HEK293 (cell line): Measurements from ENCODE around the gene SEMA4B.

ENCODE experiments used
- CTCF ChIA-PET: fragments of 350-600 bp; formaldehyde crosslinking; extraction: SDS; loops from one replicate; lab custom pipeline; 2021; ENCODE audit warnings: antibody characterized with exemption; lab: Yijun Ruan, JAX
- POLR2A ChIA-PET: fragments of 300-600 bp; formaldehyde crosslinking; extraction: SDS; loops from one replicate; lab custom pipeline; 2020; ENCODE audit warnings: antibody characterized with exemption, inconsistent platforms; lab: Yijun Ruan, JAX
- H3K27ac ChIP-seq: fragments of 200-500 bp; sonication (Bioruptor generic); 2 replicates; pipeline ENCODE4 v1.5.1; 2014; ENCODE audit warnings: low read depth, low read length, control low read depth, inconsistent platforms; ENCODE audit errors: extremely low read depth
- H3K36me3 ChIP-seq, 2 experiments: fragments of 200-500 bp in 1 of 2; sonication (Bioruptor generic) in 1 of 2; 1 replicate in 1 of 2; 2 replicates in 1 of 2; pipeline ENCODE4 v1.5.1; 2014 to 2017; ENCODE audit warnings: inconsistent platforms in 2 of 2, low read length in 2 of 2; ENCODE audit not compliant: control insufficient read depth in 2 of 2, insufficient read depth in 1 of 2
- H3K4me1 ChIP-seq: fragments of 200-500 bp; sonication (Bioruptor generic); 2 replicates; pipeline ENCODE4 v1.5.1; 2014; ENCODE audit warnings: mild to moderate bottlenecking, low read length, inconsistent platforms; ENCODE audit not compliant: control insufficient read depth, insufficient read depth
- H3K4me3 ChIP-seq: 2 replicates; pipeline ENCODE4 v1.5.1; 2011; ENCODE audit warnings: low read depth, mild to moderate bottlenecking, control low read depth, low read length, moderate library complexity
- H3K9me3 ChIP-seq: fragments of 200-500 bp; sonication (Bioruptor generic); 2 replicates; pipeline ENCODE4 v1.5.1; 2014; ENCODE audit warnings: low read depth, low read length, inconsistent platforms; ENCODE audit not compliant: control insufficient read depth, insufficient read depth
- FEZF1 ChIP-seq: fragments of 450-650 bp; formaldehyde crosslinking; IDR thresholded peaks from 2 replicates; pipeline ENCODE4 v1.5.1; 2016; ENCODE audit warnings: missing biosample characterization, missing genetic modification characterization
- KLF1 ChIP-seq: fragments of 450-650 bp; formaldehyde crosslinking; IDR thresholded peaks from 2 replicates; pipeline ENCODE4 v1.5.1; 2016; ENCODE audit warnings: missing biosample characterization, missing genetic modification characterization
- SALL2 ChIP-seq: fragments of 450-650 bp; formaldehyde crosslinking; IDR thresholded peaks from 2 replicates; pipeline ENCODE4 v1.5.0; 2017; ENCODE audit warnings: missing biosample characterization, mild to moderate bottlenecking, missing genetic modification characterization, borderline replicate concordance
- ZIC2 ChIP-seq: fragments of 450-650 bp; formaldehyde crosslinking; IDR thresholded peaks from 2 replicates; pipeline ENCODE4 v1.5.1; 2016; ENCODE audit warnings: missing biosample characterization, missing genetic modification characterization
- ZNF10 ChIP-seq: fragments of 450-650 bp; formaldehyde crosslinking; IDR thresholded peaks from 2 replicates; pipeline ENCODE4 v1.5.1; 2017; ENCODE audit warnings: missing biosample characterization, missing genetic modification characterization
- ZNF391 ChIP-seq: fragments of 450-650 bp; formaldehyde crosslinking; IDR thresholded peaks from 2 replicates; pipeline ENCODE4 v1.5.1; 2016; ENCODE audit warnings: low read depth, missing biosample characterization, missing genetic modification characterization, borderline replicate concordance
- ZNF48 ChIP-seq: fragments of 450-650 bp; formaldehyde crosslinking; IDR thresholded peaks from 2 replicates; pipeline ENCODE4 v1.5.1; 2016; ENCODE audit warnings: missing biosample characterization, missing genetic modification characterization
- ZNF626 ChIP-seq: fragments of 450-650 bp; sonication (Bioruptor Pico); formaldehyde crosslinking; IDR thresholded peaks from 2 replicates; pipeline ENCODE4 v1.5.1; 2018; ENCODE audit warnings: missing biosample characterization, missing genetic modification characterization, inconsistent platforms
- ZNF670 ChIP-seq: fragments of 450-650 bp; formaldehyde crosslinking; IDR thresholded peaks from 2 replicates; pipeline ENCODE4 v1.5.1; 2016; ENCODE audit warnings: missing biosample characterization, missing genetic modification characterization, low read depth
- ZSCAN23 ChIP-seq: fragments of 450-650 bp; formaldehyde crosslinking; IDR thresholded peaks from 2 replicates; pipeline ENCODE4 v1.5.1; 2016; ENCODE audit warnings: missing biosample characterization, missing genetic modification characterization
- TF ChIP-seq, protein P1 (sequence below): fragments of 450-650 bp; formaldehyde crosslinking; IDR thresholded peaks from 2 replicates; pipeline ENCODE4 v1.5.1; 2017; ENCODE audit warnings: missing biosample characterization, missing genetic modification characterization
- TF ChIP-seq, protein P2 (sequence below): fragments of 450-650 bp; formaldehyde crosslinking; IDR thresholded peaks from 2 replicates; pipeline ENCODE4 v1.5.1; 2017; ENCODE audit warnings: missing biosample characterization, mild to moderate bottlenecking, missing genetic modification characterization, moderate library complexity
- TF ChIP-seq, protein P3 (sequence below): fragments of 450-650 bp; formaldehyde crosslinking; IDR thresholded peaks from 2 replicates; pipeline ENCODE4 v1.5.1; 2016; ENCODE audit warnings: missing biosample characterization, missing genetic modification characterization
- TF ChIP-seq, protein P4 (sequence below): fragments of 450-650 bp; formaldehyde crosslinking; IDR thresholded peaks from 2 replicates; pipeline ENCODE4 v1.5.1; 2017; ENCODE audit warnings: missing biosample characterization, missing genetic modification characterization

SEMA4B gene

DNA sequence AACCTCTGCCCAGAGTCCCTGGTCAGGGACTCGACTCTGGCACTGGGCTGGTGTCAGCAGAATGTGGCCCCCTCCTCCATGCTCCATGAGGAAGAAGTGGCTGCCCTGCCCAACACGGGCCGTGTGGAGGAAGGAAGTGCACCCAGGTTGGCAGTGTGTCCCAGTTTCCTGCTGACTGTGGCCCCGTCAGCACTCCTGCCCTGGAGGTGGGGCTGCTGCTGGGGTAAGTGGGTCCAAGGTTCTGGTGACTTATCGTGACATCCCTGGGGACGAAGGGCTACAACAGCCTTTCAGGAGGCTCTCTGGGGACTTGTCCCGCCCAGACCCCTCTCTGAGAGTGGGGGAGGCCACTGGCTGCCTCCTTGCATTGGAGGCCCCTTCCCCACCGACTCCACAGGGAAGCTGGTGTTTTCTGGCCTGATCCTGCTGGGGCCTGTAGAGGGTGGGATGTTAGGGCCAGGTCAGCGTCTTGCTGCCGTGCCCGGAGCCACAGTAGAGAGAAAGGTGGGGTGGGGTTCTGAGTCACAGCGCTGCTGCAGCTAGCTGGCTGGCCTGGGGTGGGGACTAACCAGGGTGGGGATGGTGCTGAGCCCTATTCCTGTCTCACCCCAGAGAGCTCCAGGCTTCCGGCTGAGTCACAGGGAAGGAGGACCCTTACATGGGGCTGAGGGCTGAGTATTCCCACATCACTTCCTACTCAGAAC is 10.5 kb downstream of the SEMA4B start:
- no peaks in the 10 kb centered on the region for H3K9me3 ChIP-seq
- no peak overlapping the region for H3K4me3 ChIP-seq
- TF ChIP-seq ZNF391 (no peak), ZNF626 (tag by site-specific recombination) (no peak), SALL2 (no peak), ZIC2 (tag by site-specific recombination) (peak; percentile 30; the same call in 1 of the 2 replicates)
- TF ChIP-seq, protein P1, sequence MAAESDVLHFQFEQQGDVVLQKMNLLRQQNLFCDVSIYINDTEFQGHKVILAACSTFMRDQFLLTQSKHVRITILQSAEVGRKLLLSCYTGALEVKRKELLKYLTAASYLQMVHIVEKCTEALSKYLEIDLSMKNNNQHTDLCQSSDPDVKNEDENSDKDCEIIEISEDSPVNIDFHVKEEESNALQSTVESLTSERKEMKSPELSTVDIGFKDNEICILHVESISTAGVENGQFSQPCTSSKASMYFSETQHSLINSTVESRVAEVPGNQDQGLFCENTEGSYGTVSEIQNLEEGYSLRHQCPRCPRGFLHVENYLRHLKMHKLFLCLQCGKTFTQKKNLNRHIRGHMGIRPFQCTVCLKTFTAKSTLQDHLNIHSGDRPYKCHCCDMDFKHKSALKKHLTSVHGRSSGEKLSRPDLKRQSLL (tag by site-specific recombination): no peak
- TF ChIP-seq, all 188 proteins: peak for 1
- Histone ChIP-seq H3K27ac (no peak overlapping the region), H3K36me3 (no peaks in the 10 kb centered on the region; a peak in 1 of 3 replicates), H3K4me1 (peaks cover 12% of the 10 kb centered on the region)
- ChIA-PET POLR2A (no interaction called here), CTCF (interaction anchor here (1.8 kb wide), 1 partner anchor 10 kb away, joined by 11 read pairs; no protein-coding TSS in a partner anchor)

DNA sequence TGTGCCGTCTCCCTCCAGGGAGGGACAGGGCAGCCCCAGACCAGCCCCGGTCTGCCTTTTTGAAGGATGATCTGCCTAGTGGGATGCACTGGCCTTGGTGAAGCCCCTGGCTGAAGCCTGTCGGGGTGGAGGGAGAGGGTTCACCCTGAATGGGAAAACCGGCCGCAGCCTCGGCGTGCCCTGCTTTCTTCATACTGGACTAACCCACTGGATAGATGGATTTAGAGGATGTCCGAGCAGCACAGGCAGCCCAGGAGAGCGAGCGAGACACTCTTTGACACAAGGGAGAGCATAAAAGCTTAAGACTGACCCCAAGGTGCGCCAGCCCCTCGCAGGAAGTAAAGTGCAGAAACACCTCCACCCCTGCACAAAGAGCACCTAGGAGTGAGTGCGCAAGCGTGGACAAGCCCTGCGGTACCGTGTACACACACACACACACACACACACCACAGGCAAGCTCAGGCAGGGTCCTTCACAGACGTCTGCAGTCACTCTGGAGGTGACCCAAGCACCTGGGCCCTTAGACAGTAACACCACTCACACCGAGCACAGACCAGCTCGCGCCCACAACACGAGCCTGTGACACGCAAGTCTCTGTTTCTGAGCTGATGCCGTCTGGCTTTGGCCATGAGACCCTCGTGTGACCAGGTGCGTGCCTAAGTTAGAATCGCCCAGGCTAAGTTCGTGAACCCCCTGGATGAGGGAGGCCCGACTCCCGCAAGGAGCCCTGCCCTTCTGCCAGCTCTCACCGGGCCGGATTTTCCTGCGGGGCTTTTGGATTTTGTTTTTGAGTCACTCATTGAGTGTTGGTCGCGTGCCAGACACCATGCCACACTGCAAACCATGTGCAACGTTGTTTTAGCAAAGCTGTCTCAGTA is 11.3 kb downstream of the SEMA4B start:
- no peak for TF ChIP-seq ZNF670 (tag by site-specific recombination)
- TF ChIP-seq, protein P2, sequence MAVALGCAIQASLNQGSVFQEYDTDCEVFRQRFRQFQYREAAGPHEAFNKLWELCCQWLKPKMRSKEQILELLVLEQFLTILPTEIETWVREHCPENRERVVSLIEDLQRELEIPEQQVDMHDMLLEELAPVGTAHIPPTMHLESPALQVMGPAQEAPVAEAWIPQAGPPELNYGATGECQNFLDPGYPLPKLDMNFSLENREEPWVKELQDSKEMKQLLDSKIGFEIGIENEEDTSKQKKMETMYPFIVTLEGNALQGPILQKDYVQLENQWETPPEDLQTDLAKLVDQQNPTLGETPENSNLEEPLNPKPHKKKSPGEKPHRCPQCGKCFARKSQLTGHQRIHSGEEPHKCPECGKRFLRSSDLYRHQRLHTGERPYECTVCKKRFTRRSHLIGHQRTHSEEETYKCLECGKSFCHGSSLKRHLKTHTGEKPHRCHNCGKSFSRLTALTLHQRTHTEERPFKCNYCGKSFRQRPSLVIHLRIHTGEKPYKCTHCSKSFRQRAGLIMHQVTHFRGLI (tag by site-specific recombination): peak; percentile 52; the same call in 1 of the 2 replicates
- no peaks in the 10 kb centered on the region for H3K9me3 ChIP-seq
- H3K4me3 ChIP-seq: no peak overlapping the region
- no peak overlapping the region for H3K27ac ChIP-seq
- H3K4me1 ChIP-seq: peaks cover 12% of the 10 kb centered on the region
- H3K36me3 ChIP-seq: peaks cover 0 to under 1% of the 10 kb centered on the region in 2 experiments; a peak in 2 of 3 replicates
- ChIA-PET CTCF (interaction anchor here (0.6 to 12.1 kb wide), 4 partner anchors 9 to 65 kb away, joined by 4 to 275 read pairs (median 8); no protein-coding TSS in a partner anchor), POLR2A (no interaction called here)

DNA sequence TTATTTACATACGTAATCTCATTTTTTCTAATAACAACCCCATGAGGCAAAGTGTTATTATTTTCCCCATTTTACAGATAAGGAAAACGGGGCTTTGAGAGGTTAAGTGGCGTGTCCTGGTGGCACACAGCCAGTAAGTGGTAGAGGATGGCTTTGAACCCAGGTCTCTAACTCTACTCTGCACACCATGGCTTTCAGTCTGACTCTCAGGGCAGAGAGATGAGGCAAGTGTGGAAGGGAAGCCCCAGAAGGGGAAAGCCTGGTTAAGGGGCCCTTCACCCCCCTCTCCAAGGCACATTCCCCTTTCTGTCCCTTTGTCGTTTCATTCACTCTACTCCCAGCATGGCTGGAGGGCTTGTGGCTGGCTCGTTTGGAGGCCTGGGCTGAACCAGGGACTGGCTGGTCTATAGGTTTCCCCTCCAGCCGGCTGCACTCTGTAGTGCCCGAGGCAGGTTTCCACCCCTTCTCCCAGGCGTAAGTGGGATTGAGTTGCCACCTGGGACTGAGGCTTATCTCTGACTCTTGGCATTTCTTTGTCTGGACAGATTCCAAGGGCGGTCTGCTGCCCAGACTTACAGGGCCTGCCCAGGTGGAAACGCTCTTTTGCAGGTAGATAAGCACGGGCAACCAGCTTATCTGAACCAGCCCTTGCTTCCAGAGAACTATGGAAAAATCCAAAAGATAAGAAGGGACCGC is 12.1 kb downstream of the SEMA4B start:
- Histone ChIP-seq H3K27ac (peak overlapping the region; percentile 52), H3K36me3 (peaks cover 0 to 3% of the 10 kb centered on the region in 2 experiments; a peak in 2 of 3 replicates), H3K9me3 (no peaks in the 10 kb centered on the region), H3K4me1 (peaks cover 12% of the 10 kb centered on the region), H3K4me3 (no peak overlapping the region)
- CTCF ChIA-PET: interaction anchor here (0.6 to 12.1 kb wide), 8 partner anchors 7 to 66 kb away, joined by 3 to 275 read pairs (median 12); partner anchors contain the start of gene SEMA4B
- POLR2A ChIA-PET: interaction anchor here (0.7 to 2.5 kb wide), 3 partner anchors 12 to 44 kb away, joined by 3 to 14 read pairs (median 4); partner anchors contain the start of gene SEMA4B
- TF ChIP-seq, protein P3, sequence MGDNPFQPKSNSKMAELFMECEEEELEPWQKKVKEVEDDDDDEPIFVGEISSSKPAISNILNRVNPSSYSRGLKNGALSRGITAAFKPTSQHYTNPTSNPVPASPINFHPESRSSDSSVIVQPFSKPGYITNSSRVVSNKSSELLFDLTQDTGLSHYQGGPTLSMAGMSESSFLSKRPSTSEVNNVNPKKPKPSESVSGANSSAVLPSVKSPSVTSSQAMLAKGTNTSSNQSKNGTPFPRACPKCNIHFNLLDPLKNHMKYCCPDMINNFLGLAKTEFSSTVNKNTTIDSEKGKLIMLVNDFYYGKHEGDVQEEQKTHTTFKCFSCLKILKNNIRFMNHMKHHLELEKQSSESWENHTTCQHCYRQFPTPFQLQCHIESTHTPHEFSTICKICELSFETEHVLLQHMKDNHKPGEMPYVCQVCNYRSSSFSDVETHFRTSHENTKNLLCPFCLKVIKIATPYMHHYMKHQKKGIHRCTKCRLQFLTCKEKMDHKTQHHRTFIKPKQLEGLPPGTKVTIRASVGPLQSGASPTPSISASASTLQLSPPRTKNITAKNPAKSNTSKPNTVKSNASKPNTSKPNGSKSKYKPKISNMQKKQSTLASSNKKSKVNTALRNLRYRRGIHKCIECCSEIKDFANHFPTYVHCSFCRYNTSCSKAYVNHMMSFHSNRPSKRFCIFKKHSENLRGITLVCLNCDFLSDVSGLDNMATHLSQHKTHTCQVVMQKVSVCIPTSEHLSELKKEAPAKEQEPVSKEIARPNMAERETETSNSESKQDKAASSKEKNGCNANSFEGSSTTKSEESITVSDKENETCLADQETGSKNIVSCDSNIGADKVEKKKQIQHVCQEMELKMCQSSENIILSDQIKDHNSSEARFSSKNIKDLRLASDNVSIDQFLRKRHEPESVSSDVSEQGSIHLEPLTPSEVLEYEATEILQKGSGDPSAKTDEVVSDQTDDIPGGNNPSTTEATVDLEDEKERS (tag by site-specific recombination): no peak
- TF ChIP-seq ZSCAN23 (tag by site-specific recombination) (no peak), ZNF48 (tag by site-specific recombination) (no peak), KLF1 (tag by site-specific recombination) (0 out of 2 replicates have a peak, but pooled peaks have one; percentile 16), ZNF10 (tag by site-specific recombination) (no peak), FEZF1 (peak; percentile 65; the same call in 1 of the 2 replicates)
- TF ChIP-seq, protein P4, sequence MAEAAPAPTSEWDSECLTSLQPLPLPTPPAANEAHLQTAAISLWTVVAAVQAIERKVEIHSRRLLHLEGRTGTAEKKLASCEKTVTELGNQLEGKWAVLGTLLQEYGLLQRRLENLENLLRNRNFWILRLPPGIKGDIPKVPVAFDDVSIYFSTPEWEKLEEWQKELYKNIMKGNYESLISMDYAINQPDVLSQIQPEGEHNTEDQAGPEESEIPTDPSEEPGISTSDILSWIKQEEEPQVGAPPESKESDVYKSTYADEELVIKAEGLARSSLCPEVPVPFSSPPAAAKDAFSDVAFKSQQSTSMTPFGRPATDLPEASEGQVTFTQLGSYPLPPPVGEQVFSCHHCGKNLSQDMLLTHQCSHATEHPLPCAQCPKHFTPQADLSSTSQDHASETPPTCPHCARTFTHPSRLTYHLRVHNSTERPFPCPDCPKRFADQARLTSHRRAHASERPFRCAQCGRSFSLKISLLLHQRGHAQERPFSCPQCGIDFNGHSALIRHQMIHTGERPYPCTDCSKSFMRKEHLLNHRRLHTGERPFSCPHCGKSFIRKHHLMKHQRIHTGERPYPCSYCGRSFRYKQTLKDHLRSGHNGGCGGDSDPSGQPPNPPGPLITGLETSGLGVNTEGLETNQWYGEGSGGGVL: 0 out of 2 replicates have a peak, but pooled peaks have one; percentile 17
